Measurements from ENCODE around the gene CLRN1. TPM values are rescaled to one million over a fixed set of nuclear protein-coding genes. Genes with fewer than 3 reads are reported as not detected.

CLRN1 gene, protein sequence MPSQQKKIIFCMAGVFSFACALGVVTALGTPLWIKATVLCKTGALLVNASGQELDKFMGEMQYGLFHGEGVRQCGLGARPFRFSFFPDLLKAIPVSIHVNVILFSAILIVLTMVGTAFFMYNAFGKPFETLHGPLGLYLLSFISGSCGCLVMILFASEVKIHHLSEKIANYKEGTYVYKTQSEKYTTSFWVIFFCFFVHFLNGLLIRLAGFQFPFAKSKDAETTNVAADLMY
- total RNA-seq (2022) (not detected in 2 replicates), Bru-seq, nascent RNA (percentile 2 among the genes with signal in this experiment), BruChase-seq, experiment 1, labeled RNA remaining after a 2-hour chase (percentile 5 among the genes with signal in this experiment), BruChase-seq, experiment 2, labeled RNA remaining after a 6-hour chase (percentile 6 among the genes with signal in this experiment)
- long read RNA-seq: 0 reads

DNA sequence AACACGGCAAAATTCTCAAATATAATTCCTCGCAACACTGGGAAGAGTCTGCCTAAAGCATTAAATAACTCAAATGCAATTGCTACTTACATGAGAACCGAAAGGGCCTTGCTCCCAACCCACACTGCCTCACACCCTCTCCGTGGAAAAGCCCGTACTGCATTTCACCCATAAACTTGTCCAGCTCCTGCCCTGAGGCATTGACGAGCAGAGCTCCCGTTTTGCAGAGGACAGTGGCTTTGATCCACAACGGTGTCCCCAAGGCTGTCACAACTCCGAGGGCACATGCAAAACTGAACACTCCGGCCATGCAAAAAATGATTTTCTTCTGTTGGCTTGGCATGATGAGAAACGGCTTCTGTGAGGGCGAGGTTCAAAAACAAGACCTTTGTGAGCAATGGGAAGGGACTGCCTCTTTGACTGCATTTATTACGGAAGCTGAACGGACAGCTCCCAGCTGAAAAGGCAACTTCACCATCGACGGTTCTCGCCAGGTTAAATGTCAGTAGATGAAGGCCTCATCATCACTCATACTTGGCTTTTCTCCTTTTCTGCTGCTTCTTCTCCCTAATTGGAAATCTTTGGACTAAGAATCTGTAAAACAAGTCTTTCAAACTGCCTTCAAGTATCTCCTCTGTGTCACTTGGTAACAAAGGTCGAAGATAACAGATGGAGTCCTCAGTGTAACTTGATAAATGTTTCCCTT lies at the start of gene CLRN1:
Gene CLRN1, minus strand, starts transcription at position 362 of the 706 bp plus-strand sequence. Its CDS starts 19 bp downstream, at position 343.
- POLR2A ChIA-PET: no interaction called here
- TF ChIP-seq, protein P1, sequence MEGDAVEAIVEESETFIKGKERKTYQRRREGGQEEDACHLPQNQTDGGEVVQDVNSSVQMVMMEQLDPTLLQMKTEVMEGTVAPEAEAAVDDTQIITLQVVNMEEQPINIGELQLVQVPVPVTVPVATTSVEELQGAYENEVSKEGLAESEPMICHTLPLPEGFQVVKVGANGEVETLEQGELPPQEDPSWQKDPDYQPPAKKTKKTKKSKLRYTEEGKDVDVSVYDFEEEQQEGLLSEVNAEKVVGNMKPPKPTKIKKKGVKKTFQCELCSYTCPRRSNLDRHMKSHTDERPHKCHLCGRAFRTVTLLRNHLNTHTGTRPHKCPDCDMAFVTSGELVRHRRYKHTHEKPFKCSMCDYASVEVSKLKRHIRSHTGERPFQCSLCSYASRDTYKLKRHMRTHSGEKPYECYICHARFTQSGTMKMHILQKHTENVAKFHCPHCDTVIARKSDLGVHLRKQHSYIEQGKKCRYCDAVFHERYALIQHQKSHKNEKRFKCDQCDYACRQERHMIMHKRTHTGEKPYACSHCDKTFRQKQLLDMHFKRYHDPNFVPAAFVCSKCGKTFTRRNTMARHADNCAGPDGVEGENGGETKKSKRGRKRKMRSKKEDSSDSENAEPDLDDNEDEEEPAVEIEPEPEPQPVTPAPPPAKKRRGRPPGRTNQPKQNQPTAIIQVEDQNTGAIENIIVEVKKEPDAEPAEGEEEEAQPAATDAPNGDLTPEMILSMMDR (IDR thresholded peaks at IDR 0.05; ENCODE audit: insufficient read depth in 1 of 2, low read depth in 1 of 2, low read length in 1 of 2, severe bottlenecking in 1 of 2, unreplicated experiment in 1 of 2): no peak

GRCh38 chr3:151016478-151016795 lies 43.9 kb upstream of the CLRN1 start:
- no peaks in the 10 kb centered on the region for H3K36me3 ChIP-seq (ENCODE audit: control insufficient read depth, insufficient read depth, low read length)
- no peaks in the 10 kb centered on the region for H3K9me3 ChIP-seq
- peaks cover 12% of the 10 kb centered on the region for H3K4me1 ChIP-seq
- BruUV-seq (replicated peaks): no TSS peak
- Mint-ChIP-seq H3K27ac (ENCODE audit: unreplicated experiment) (no peak overlapping the region), H3K27me3 (ENCODE audit: insufficient read depth, unreplicated experiment) (peaks cover 7% of the 10 kb centered on the region), H3K36me3 (ENCODE audit: insufficient read depth, unreplicated experiment) (no peaks in the 10 kb centered on the region), H3K9me3 (ENCODE audit: unreplicated experiment) (no peaks in the 10 kb centered on the region), H3K4me1 (ENCODE audit: low read depth, unreplicated experiment) (peaks cover 10% of the 10 kb centered on the region), H3K4me3 (ENCODE audit: unreplicated experiment) (no peak overlapping the region)
- POLR2A ChIA-PET: no interaction called here
- H3K4me3 ChIP-seq (ENCODE audit: low read depth, low read length): no peak overlapping the region
- DNase-seq: no peak
- CTCF ChIA-PET: no interaction called here
- TF ChIP-seq, protein P1 (IDR thresholded peaks at IDR 0.05; ENCODE audit: insufficient read depth in 1 of 2, low read depth in 1 of 2, low read length in 1 of 2, severe bottlenecking in 1 of 2, unreplicated experiment in 1 of 2): no peak
- no peaks in the 10 kb centered on the region for H3K27me3 ChIP-seq (replicated peaks; ENCODE audit: control insufficient read depth, insufficient read depth, low read length)
- intact Hi-C loops (cut with micrococcal nuclease; ENCODE audit: unreplicated experiment): no loop called here

More for the DNA sequence above, at the start of gene CLRN1:
- H3K4me3 Mint-ChIP-seq (ENCODE audit: unreplicated experiment): peak within 1 kb of the TSS; percentile 6
- H3K4me1 Mint-ChIP-seq (ENCODE audit: low read depth, unreplicated experiment): peaks cover 11% of the 10 kb centered on the region
- peak in 1 of 2 experiments; percentile 5 for DNase-seq
- no peaks in the 10 kb centered on the region for H3K9me3 Mint-ChIP-seq (ENCODE audit: unreplicated experiment)
- CTCF ChIA-PET: no interaction called here
- BruUV-seq (replicated peaks): no TSS peak
- intact Hi-C loops (cut with micrococcal nuclease; ENCODE audit: unreplicated experiment): no loop called here
- H3K4me3 ChIP-seq (ENCODE audit: low read depth, low read length): no peak within 1 kb of the TSS
- H3K36me3 Mint-ChIP-seq (ENCODE audit: insufficient read depth, unreplicated experiment): no peaks in the 10 kb centered on the region
- H3K27ac Mint-ChIP-seq (ENCODE audit: unreplicated experiment): no peak within 1 kb of the TSS
- H3K4me1 ChIP-seq: peaks cover 12% of the 10 kb centered on the region
- H3K27me3 ChIP-seq (replicated peaks; ENCODE audit: control insufficient read depth, insufficient read depth, low read length): no peaks in the 10 kb centered on the region
- no peaks in the 10 kb centered on the region for H3K9me3 ChIP-seq
- no peaks in the 10 kb centered on the region for H3K36me3 ChIP-seq (ENCODE audit: control insufficient read depth, insufficient read depth, low read length)
- H3K27me3 Mint-ChIP-seq (ENCODE audit: insufficient read depth, unreplicated experiment): peaks cover 12% of the 10 kb centered on the region

- peaks cover 7% of the 10 kb centered on the region for H3K27me3 Mint-ChIP-seq (ENCODE audit: insufficient read depth, unreplicated experiment)
- no peaks in the 10 kb centered on the region for H3K9me3 Mint-ChIP-seq (ENCODE audit: unreplicated experiment)
- CTCF ChIA-PET: no interaction called here
- Histone ChIP-seq H3K9me3 (no peaks in the 10 kb centered on the region), H3K27me3 (replicated peaks; ENCODE audit: control insufficient read depth, insufficient read depth, low read length) (no peaks in the 10 kb centered on the region), H3K36me3 (ENCODE audit: control insufficient read depth, insufficient read depth, low read length) (no peaks in the 10 kb centered on the region), H3K4me3 (ENCODE audit: low read depth, low read length) (no peak overlapping the region), H3K4me1 (peaks cover 12% of the 10 kb centered on the region)
- intact Hi-C loops (cut with micrococcal nuclease; ENCODE audit: unreplicated experiment): no loop called here
- POLR2A ChIA-PET: no interaction called here
- H3K27ac Mint-ChIP-seq (ENCODE audit: unreplicated experiment): no peak overlapping the region
- no TSS peak for BruUV-seq (replicated peaks)
- H3K4me1 Mint-ChIP-seq (ENCODE audit: low read depth, unreplicated experiment): peaks cover 10% of the 10 kb centered on the region
- TF ChIP-seq, protein P1 (IDR thresholded peaks at IDR 0.05; ENCODE audit: insufficient read depth in 1 of 2, low read depth in 1 of 2, low read length in 1 of 2, severe bottlenecking in 1 of 2, unreplicated experiment in 1 of 2): no peak
- DNase-seq: no peak
- H3K36me3 Mint-ChIP-seq (ENCODE audit: insufficient read depth, unreplicated experiment): no peaks in the 10 kb centered on the region
- H3K4me3 Mint-ChIP-seq (ENCODE audit: unreplicated experiment): no peak overlapping the region
Observed at GRCh38 chr3:151015767-151016477, 43.4 kb upstream of the CLRN1 start.
